ENCODE results near the gene IL22RA1.

The IL22RA1 gene

GRCh38 chr1:24086466-24086865 is 56.5 kb downstream of the IL22RA1 start:
- Histone ChIP-seq H3K4me1 (ENCODE audit: control insufficient read depth, insufficient read depth, low read depth, low read length) (no peaks in the 10 kb centered on the region), H3K9me3 (ENCODE audit: control insufficient read depth, low read length) (no peaks in the 10 kb centered on the region), H2BK120ac (ENCODE audit: low read depth, low read length) (no peak overlapping the region), H3K4me3 (ENCODE audit: insufficient read depth in 1 of 2, low read depth in 1 of 2, low read length in 2 of 2) (no peak overlapping the region), H3K9ac (ENCODE audit: low read length) (no peak overlapping the region), H2AFZ (ENCODE audit: low read depth, low read length) (no peak overlapping the region), H2AK5ac (ENCODE audit: low read length, severe bottlenecking) (no peak overlapping the region), H3K14ac (ENCODE audit: low read length in 2 of 2) (no peak overlapping the region), H3K27ac (ENCODE audit: low read length, poor library complexity, severe bottlenecking) (no peak overlapping the region), H2BK15ac (ENCODE audit: low read depth, poor library complexity, severe bottlenecking) (no peak overlapping the region), H4K91ac (ENCODE audit: low read length) (no peak overlapping the region), H2BK12ac (ENCODE audit: low read length in 2 of 2) (no peak overlapping the region), H2BK5ac (ENCODE audit: low read depth, low read length, poor library complexity, severe bottlenecking) (no peak overlapping the region), H3K23ac (ENCODE audit: low read length in 2 of 2) (no peak overlapping the region), H3K27me3 (ENCODE audit: control insufficient read depth in 1 of 2, insufficient read depth in 1 of 2, low read length in 2 of 2) (peaks cover 36 to 37% of the 10 kb centered on the region in 2 experiments), H4K8ac (ENCODE audit: low read length) (no peak overlapping the region), H3K18ac (ENCODE audit: low read depth in 1 of 2, low read length in 2 of 2) (no peak overlapping the region), H3K36me3 (ENCODE audit: control insufficient read depth in 1 of 2, insufficient read depth in 2 of 2, low read depth in 1 of 2, low read length in 2 of 2) (no peaks in the 10 kb centered on the region), H3K79me1 (replicated peaks; ENCODE audit: low read length, poor library complexity, severe bottlenecking) (no peaks in the 10 kb centered on the region), H3K4ac (ENCODE audit: low read depth in 1 of 2, low read length in 2 of 2) (no peak overlapping the region), H3K4me2 (ENCODE audit: low read length, poor library complexity, severe bottlenecking) (no peak overlapping the region)
- DNase-seq = no peak
- 87% methylated on average over 16 of the region's 16 CpGs for WGBS

- Histone ChIP-seq H2AFZ (ENCODE audit: low read depth, low read length) (no peak overlapping the region), H3K36me3 (ENCODE audit: control insufficient read depth in 1 of 2, insufficient read depth in 2 of 2, low read depth in 1 of 2, low read length in 2 of 2) (no peaks in the 10 kb centered on the region), H3K4ac (ENCODE audit: low read depth in 1 of 2, low read length in 2 of 2) (no peak overlapping the region), H3K4me3 (ENCODE audit: insufficient read depth in 1 of 2, low read depth in 1 of 2, low read length in 2 of 2) (no peak overlapping the region), H3K27ac (ENCODE audit: low read length, poor library complexity, severe bottlenecking) (no peak overlapping the region), H2BK15ac (ENCODE audit: low read depth, poor library complexity, severe bottlenecking) (no peak overlapping the region), H3K23ac (ENCODE audit: low read length in 2 of 2) (no peak overlapping the region), H3K27me3 (ENCODE audit: control insufficient read depth in 1 of 2, insufficient read depth in 1 of 2, low read length in 2 of 2) (peaks cover 36 to 37% of the 10 kb centered on the region in 2 experiments), H2BK120ac (ENCODE audit: low read depth, low read length) (no peak overlapping the region), H2AK5ac (ENCODE audit: low read length, severe bottlenecking) (no peak overlapping the region), H3K14ac (ENCODE audit: low read length in 2 of 2) (no peak overlapping the region), H4K91ac (ENCODE audit: low read length) (no peak overlapping the region), H3K79me1 (replicated peaks; ENCODE audit: low read length, poor library complexity, severe bottlenecking) (no peaks in the 10 kb centered on the region), H2BK12ac (ENCODE audit: low read length in 2 of 2) (no peak overlapping the region), H2BK5ac (ENCODE audit: low read depth, low read length, poor library complexity, severe bottlenecking) (no peak overlapping the region), H3K9ac (ENCODE audit: low read length) (no peak overlapping the region), H3K9me3 (ENCODE audit: control insufficient read depth, low read length) (no peaks in the 10 kb centered on the region), H4K8ac (ENCODE audit: low read length) (no peak overlapping the region), H3K18ac (ENCODE audit: low read depth in 1 of 2, low read length in 2 of 2) (no peak overlapping the region), H3K4me2 (ENCODE audit: low read length, poor library complexity, severe bottlenecking) (no peak overlapping the region), H3K4me1 (ENCODE audit: control insufficient read depth, insufficient read depth, low read depth, low read length) (no peaks in the 10 kb centered on the region)
- no peak for DNase-seq
- WGBS = no CpG with 5 or more reads among the region's 3 CpGs
These were observed 57.4 kb downstream of the IL22RA1 start for GRCh38 chr1:24085546-24085945.

GRCh38 chr1:24085007-24085406 is 57.9 kb downstream of the IL22RA1 start:
- H3K14ac ChIP-seq (ENCODE audit: low read length in 2 of 2) = no peak overlapping the region
- H3K27ac ChIP-seq (ENCODE audit: low read length, poor library complexity, severe bottlenecking) = no peak overlapping the region
- H3K36me3 ChIP-seq (ENCODE audit: control insufficient read depth in 1 of 2, insufficient read depth in 2 of 2, low read depth in 1 of 2, low read length in 2 of 2) = no peaks in the 10 kb centered on the region
- H2AK5ac ChIP-seq (ENCODE audit: low read length, severe bottlenecking) = no peak overlapping the region
- no peak overlapping the region for H2BK5ac ChIP-seq (ENCODE audit: low read depth, low read length, poor library complexity, severe bottlenecking)
- H3K18ac ChIP-seq (ENCODE audit: low read depth in 1 of 2, low read length in 2 of 2) = no peak overlapping the region
- H3K79me1 ChIP-seq (replicated peaks; ENCODE audit: low read length, poor library complexity, severe bottlenecking) = no peaks in the 10 kb centered on the region
- no peaks in the 10 kb centered on the region for H3K9me3 ChIP-seq (ENCODE audit: control insufficient read depth, low read length)
- no peak overlapping the region for H2BK12ac ChIP-seq (ENCODE audit: low read length in 2 of 2)
- H3K4me3 ChIP-seq (ENCODE audit: insufficient read depth in 1 of 2, low read depth in 1 of 2, low read length in 2 of 2) = no peak overlapping the region
- no peak overlapping the region for H2BK120ac ChIP-seq (ENCODE audit: low read depth, low read length)
- no peak overlapping the region for H4K8ac ChIP-seq (ENCODE audit: low read length)
- H4K91ac ChIP-seq (ENCODE audit: low read length) = no peak overlapping the region
- H3K4me1 ChIP-seq (ENCODE audit: control insufficient read depth, insufficient read depth, low read depth, low read length) = no peaks in the 10 kb centered on the region
- no peak overlapping the region for H3K4me2 ChIP-seq (ENCODE audit: low read length, poor library complexity, severe bottlenecking)
- H2AFZ ChIP-seq (ENCODE audit: low read depth, low read length) = no peak overlapping the region
- no peak overlapping the region for H3K9ac ChIP-seq (ENCODE audit: low read length)
- H2BK15ac ChIP-seq (ENCODE audit: low read depth, poor library complexity, severe bottlenecking) = no peak overlapping the region
- H3K23ac ChIP-seq (ENCODE audit: low read length in 2 of 2) = no peak overlapping the region
- peaks cover 35 to 37% of the 10 kb centered on the region in 2 experiments for H3K27me3 ChIP-seq (ENCODE audit: control insufficient read depth in 1 of 2, insufficient read depth in 1 of 2, low read length in 2 of 2)
- H3K4ac ChIP-seq (ENCODE audit: low read depth in 1 of 2, low read length in 2 of 2) = no peak overlapping the region
- no peak for DNase-seq

- H2AK5ac ChIP-seq (ENCODE audit: low read length, severe bottlenecking) = no peak overlapping the region
- no peak overlapping the region for H2BK5ac ChIP-seq (ENCODE audit: low read depth, low read length, poor library complexity, severe bottlenecking)
- H3K14ac ChIP-seq (ENCODE audit: low read length in 2 of 2) = no peak overlapping the region
- no peaks in the 10 kb centered on the region for H3K36me3 ChIP-seq (ENCODE audit: control insufficient read depth in 1 of 2, insufficient read depth in 2 of 2, low read depth in 1 of 2, low read length in 2 of 2)
- H3K23ac ChIP-seq (ENCODE audit: low read length in 2 of 2) = no peak overlapping the region
- H3K18ac ChIP-seq (ENCODE audit: low read depth in 1 of 2, low read length in 2 of 2) = no peak overlapping the region
- DNase-seq = no peak
- peaks cover 31 to 35% of the 10 kb centered on the region in 2 experiments for H3K27me3 ChIP-seq (ENCODE audit: control insufficient read depth in 1 of 2, insufficient read depth in 1 of 2, low read length in 2 of 2)
- no peak overlapping the region for H3K4ac ChIP-seq (ENCODE audit: low read depth in 1 of 2, low read length in 2 of 2)
- no peak overlapping the region for H3K9ac ChIP-seq (ENCODE audit: low read length)
- no peaks in the 10 kb centered on the region for H3K79me1 ChIP-seq (replicated peaks; ENCODE audit: low read length, poor library complexity, severe bottlenecking)
- H2BK15ac ChIP-seq (ENCODE audit: low read depth, poor library complexity, severe bottlenecking) = no peak overlapping the region
- no peak overlapping the region for H4K8ac ChIP-seq (ENCODE audit: low read length)
- no peaks in the 10 kb centered on the region for H3K9me3 ChIP-seq (ENCODE audit: control insufficient read depth, low read length)
- no peak overlapping the region for H3K27ac ChIP-seq (ENCODE audit: low read length, poor library complexity, severe bottlenecking)
- no peak overlapping the region for H3K4me2 ChIP-seq (ENCODE audit: low read length, poor library complexity, severe bottlenecking)
- no peak overlapping the region for H2AFZ ChIP-seq (ENCODE audit: low read depth, low read length)
- no peak overlapping the region for H2BK120ac ChIP-seq (ENCODE audit: low read depth, low read length)
- no peak overlapping the region for H2BK12ac ChIP-seq (ENCODE audit: low read length in 2 of 2)
- no peak overlapping the region for H4K91ac ChIP-seq (ENCODE audit: low read length)
- 90% methylated on average over 2 of the region's 7 CpGs for WGBS
- no peaks in the 10 kb centered on the region for H3K4me1 ChIP-seq (ENCODE audit: control insufficient read depth, insufficient read depth, low read depth, low read length)
- H3K4me3 ChIP-seq (ENCODE audit: insufficient read depth in 1 of 2, low read depth in 1 of 2, low read length in 2 of 2) = no peak overlapping the region
These were observed 58.9 kb downstream of the IL22RA1 start for GRCh38 chr1:24084050-24084449.
